Natural killer cell (primary cell): ENCODE measurements around the gene ANXA2. TPM values are rescaled to one million over a fixed set of nuclear protein-coding genes. Genes with fewer than 3 reads are reported as not detected.

ENCODE experiments used
- ATAC-seq, 3 donors: fragments of 150-1000 bp in 2 of 3; fragments of 200-7000 bp in 1 of 3; cut with Tn5 transposase; 1 replicate in 1 of 3; 2 replicates in 2 of 3; pipeline ENCODE4 v1.10.0; 2021; ENCODE audit warnings: mild to moderate bottlenecking in 2 of 3, moderate library complexity in 2 of 3
- DNase-seq, 2 donors: peaks; one replicate each; pipeline versions ENCODE4 v3.0.0 to v3.0.0-alpha.2; 2013 to 2021; ENCODE audit warnings: mixed read lengths in 1 of 2
- H3K27ac ChIP-seq: one replicate; pipeline ENCODE4 v1.5.1; 2013; ENCODE audit warnings: mild to moderate bottlenecking, low read length
- H3K27me3 ChIP-seq: one replicate; pipeline ENCODE4 v1.6.1; 2013; ENCODE audit warnings: low read length; ENCODE audit not compliant: control insufficient read depth, insufficient read depth
- H3K36me3 ChIP-seq: one replicate; pipeline ENCODE4 v1.6.1; 2013; ENCODE audit warnings: low read length; ENCODE audit not compliant: control insufficient read depth, insufficient read depth
- H3K4me1 ChIP-seq: one replicate; pipeline ENCODE4 v1.6.1; 2013; ENCODE audit warnings: low read length; ENCODE audit not compliant: control insufficient read depth, insufficient read depth
- H3K4me3 ChIP-seq: one replicate; pipeline ENCODE4 v1.5.1; 2013; ENCODE audit warnings: low read length
- H3K9me3 ChIP-seq: one replicate; pipeline ENCODE4 v1.6.1; 2013; ENCODE audit warnings: low read length; ENCODE audit not compliant: control insufficient read depth, insufficient read depth
- H3K27ac Mint-ChIP-seq, 2 donors: one replicate each; pipeline ENCODE4 v1.8.0; 2022; ENCODE audit warnings: mild to moderate bottlenecking in 2 of 2, mixed read lengths in 2 of 2, moderate library complexity in 1 of 2
- H3K27me3 Mint-ChIP-seq, 2 donors: one replicate each; pipeline ENCODE4 v1.8.0; 2022; ENCODE audit warnings: low read depth in 2 of 2, mixed read lengths in 2 of 2
- H3K36me3 Mint-ChIP-seq: one replicate; pipeline ENCODE4 v1.8.0; 2022; ENCODE audit warnings: mixed read lengths
- H3K4me1 Mint-ChIP-seq, 2 donors: one replicate each; pipeline ENCODE4 v1.8.0; 2022; ENCODE audit warnings: mixed read lengths in 2 of 2
- H3K4me3 Mint-ChIP-seq: one replicate; pipeline ENCODE4 v1.8.0; 2022; ENCODE audit warnings: mild to moderate bottlenecking, moderate library complexity, mixed read lengths
- H3K9me3 Mint-ChIP-seq, 2 donors: one replicate each; pipeline ENCODE4 v1.8.0; 2022; ENCODE audit warnings: mixed read lengths in 2 of 2
- CTCF ChIP-seq: fragments of 200-600 bp; IDR thresholded peaks from one replicate; pipeline ENCODE4 v1.8.0; 2022; ENCODE audit warnings: antibody characterized with exemption
- WGBS: methylation state at CpG from one replicate; pipeline ENCODE4 v1.1.7; 2013; ENCODE audit warnings: missing lambda C conversion rate; ENCODE audit not compliant: insufficient coverage; 5-methylcytosine and 5-hydroxymethylcytosine counted together
- intact Hi-C: fragments of 100-400 bp; cut with micrococcal nuclease; formaldehyde crosslinking; loops from one replicate; pipeline ENCODE4 v1.14.2; 2022
- total RNA-seq, 4 donors: library from RNA; stranded (reverse); fragments of 120-200 nt in 1 of 4; gene quantifications; one replicate each; pipeline versions ENCODE4 v1.2.3 to v1.2.4, GENCODE V29; 2013 to 2022

ANXA2 gene
- total RNA-seq, 3 donors from 2014 or later (not counting 1 experiment from before 2014, with no cell fraction given): 132 to 230 (median 155) TPM

GRCh38 chr15:60417112-60417511 is 19.3 kb upstream of the ANXA2 start:
- intact Hi-C loops: no loop called here
- Histone ChIP-seq H3K9me3 (no peaks in the 10 kb centered on the region), H3K27ac (no peak overlapping the region), H3K4me1 (no peaks in the 10 kb centered on the region), H3K27me3 (no peaks in the 10 kb centered on the region), H3K4me3 (no peak overlapping the region), H3K36me3 (no peaks in the 10 kb centered on the region)
- no peak for DNase-seq
- Mint-ChIP-seq H3K27ac (no peak overlapping the region), H3K4me3 (no peak overlapping the region), H3K4me1 (no peaks in the 10 kb centered on the region), H3K36me3 (peaks cover 8% of the 10 kb centered on the region), H3K27me3 (no peaks in the 10 kb centered on the region), H3K9me3 (no peaks in the 10 kb centered on the region)
- 97% methylated on average over 4 of the region's 4 CpGs for WGBS
- no peak for ATAC-seq
- TF ChIP-seq CTCF: no peak

- Mint-ChIP-seq H3K9me3 (no peaks in the 10 kb centered on the region), H3K27ac (no peak overlapping the region), H3K36me3 (peaks cover 8% of the 10 kb centered on the region), H3K4me1 (no peaks in the 10 kb centered on the region), H3K27me3 (no peaks in the 10 kb centered on the region), H3K4me3 (no peak overlapping the region)
- DNase-seq (no peak), ATAC-seq (no peak)
- no peak overlapping the region for H3K4me3 ChIP-seq
- H3K36me3 ChIP-seq: no peaks in the 10 kb centered on the region
- TF ChIP-seq CTCF: no peak
- H3K27ac ChIP-seq: no peak overlapping the region
- WGBS: 100% methylated on average over 3 of the region's 3 CpGs
- H3K4me1 ChIP-seq: no peaks in the 10 kb centered on the region
- no peaks in the 10 kb centered on the region for H3K9me3 ChIP-seq
- intact Hi-C loops: no loop called here
- H3K27me3 ChIP-seq: no peaks in the 10 kb centered on the region
Observed at GRCh38 chr15:60416484-60416883, 18.7 kb upstream of the ANXA2 start.

- H3K27ac ChIP-seq: no peak overlapping the region
- Mint-ChIP-seq H3K27ac (no peak overlapping the region), H3K36me3 (no peaks in the 10 kb centered on the region), H3K4me1 (peaks cover 2 to 3% of the 10 kb centered on the region in 2 donors), H3K9me3 (no peaks in the 10 kb centered on the region), H3K27me3 (no peaks in the 10 kb centered on the region), H3K4me3 (no peak overlapping the region)
- intact Hi-C loops: no loop called here
- peaks cover 6% of the 10 kb centered on the region for H3K4me1 ChIP-seq
- WGBS: 75% methylated on average over 10 of the region's 10 CpGs
- H3K27me3 ChIP-seq: no peaks in the 10 kb centered on the region
- no peaks in the 10 kb centered on the region for H3K36me3 ChIP-seq
- H3K9me3 ChIP-seq: no peaks in the 10 kb centered on the region
- no peak for TF ChIP-seq CTCF
- H3K4me3 ChIP-seq: no peak overlapping the region
- DNase-seq (no peak), ATAC-seq (no peak)
Observed at GRCh38 chr15:60414016-60414682, 16.4 kb upstream of the ANXA2 start.
